ENCODE measurements around the gene SLC28A2.
A peak's percentile ranks its signal among the peaks of the same experiment; 100 is the strongest.

SLC28A2 gene, protein sequence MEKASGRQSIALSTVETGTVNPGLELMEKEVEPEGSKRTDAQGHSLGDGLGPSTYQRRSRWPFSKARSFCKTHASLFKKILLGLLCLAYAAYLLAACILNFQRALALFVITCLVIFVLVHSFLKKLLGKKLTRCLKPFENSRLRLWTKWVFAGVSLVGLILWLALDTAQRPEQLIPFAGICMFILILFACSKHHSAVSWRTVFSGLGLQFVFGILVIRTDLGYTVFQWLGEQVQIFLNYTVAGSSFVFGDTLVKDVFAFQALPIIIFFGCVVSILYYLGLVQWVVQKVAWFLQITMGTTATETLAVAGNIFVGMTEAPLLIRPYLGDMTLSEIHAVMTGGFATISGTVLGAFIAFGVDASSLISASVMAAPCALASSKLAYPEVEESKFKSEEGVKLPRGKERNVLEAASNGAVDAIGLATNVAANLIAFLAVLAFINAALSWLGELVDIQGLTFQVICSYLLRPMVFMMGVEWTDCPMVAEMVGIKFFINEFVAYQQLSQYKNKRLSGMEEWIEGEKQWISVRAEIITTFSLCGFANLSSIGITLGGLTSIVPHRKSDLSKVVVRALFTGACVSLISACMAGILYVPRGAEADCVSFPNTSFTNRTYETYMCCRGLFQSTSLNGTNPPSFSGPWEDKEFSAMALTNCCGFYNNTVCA

DNA sequence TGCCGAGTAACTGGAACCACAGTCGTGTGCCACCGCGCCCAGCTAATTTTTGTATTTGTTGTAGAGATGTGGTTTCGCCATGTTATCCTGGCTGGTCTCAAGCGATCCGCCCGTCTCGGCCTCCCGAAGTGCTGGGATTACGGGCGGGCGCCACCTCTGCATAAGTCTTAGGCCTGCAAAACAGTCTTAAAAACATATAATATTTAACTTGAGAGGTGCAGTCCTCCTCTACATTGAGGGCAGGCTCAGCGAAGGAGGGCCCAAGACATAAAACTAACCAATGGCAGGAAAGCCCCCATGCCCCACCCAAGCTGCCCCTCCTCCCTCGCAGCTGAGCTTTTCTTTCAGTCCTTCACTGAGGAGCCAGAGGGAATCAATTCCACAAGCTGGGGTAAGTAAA, at the start of gene SLC28A2:
Gene SLC28A2 (plus strand): TSS at position 347 of the 400 bp plus-strand sequence. CDS start 982 bp downstream, outside the sequence.
- Histone ChIP-seq H3K79me2 (ENCODE audit: low read length) (no peaks in the 10 kb centered on the region), H3K4me1 (ENCODE audit: low read length) (no peaks in the 10 kb centered on the region), H3K9ac (ENCODE audit: low read length) (no peak within 1 kb of the TSS), H3K27me3 (replicated peaks; ENCODE audit: insufficient read depth, low read length) (no peaks in the 10 kb centered on the region), H3K27ac (ENCODE audit: low read length) (no peak within 1 kb of the TSS), H2AFZ (ENCODE audit: low read length) (no peak within 1 kb of the TSS), H3F3A (ENCODE audit: insufficient read depth, low read length) (no peaks in the 10 kb centered on the region), H3K36me3 (replicated peaks; ENCODE audit: insufficient read depth, low read length) (no peaks in the 10 kb centered on the region), H3K9me3 (replicated peaks; ENCODE audit: insufficient read depth, low read length) (no peaks in the 10 kb centered on the region), H3K4me3 (ENCODE audit: low read length) (no peak within 1 kb of the TSS), H3K9me2 (replicated peaks; ENCODE audit: insufficient read depth, low read length) (no peaks in the 10 kb centered on the region), H4K20me1 (ENCODE audit: insufficient read depth, low read length) (no peaks in the 10 kb centered on the region), H3K4me2 (ENCODE audit: low read depth, low read length) (no peak within 1 kb of the TSS)
- DNase-seq = no peak
- TF ChIP-seq, protein P1, sequence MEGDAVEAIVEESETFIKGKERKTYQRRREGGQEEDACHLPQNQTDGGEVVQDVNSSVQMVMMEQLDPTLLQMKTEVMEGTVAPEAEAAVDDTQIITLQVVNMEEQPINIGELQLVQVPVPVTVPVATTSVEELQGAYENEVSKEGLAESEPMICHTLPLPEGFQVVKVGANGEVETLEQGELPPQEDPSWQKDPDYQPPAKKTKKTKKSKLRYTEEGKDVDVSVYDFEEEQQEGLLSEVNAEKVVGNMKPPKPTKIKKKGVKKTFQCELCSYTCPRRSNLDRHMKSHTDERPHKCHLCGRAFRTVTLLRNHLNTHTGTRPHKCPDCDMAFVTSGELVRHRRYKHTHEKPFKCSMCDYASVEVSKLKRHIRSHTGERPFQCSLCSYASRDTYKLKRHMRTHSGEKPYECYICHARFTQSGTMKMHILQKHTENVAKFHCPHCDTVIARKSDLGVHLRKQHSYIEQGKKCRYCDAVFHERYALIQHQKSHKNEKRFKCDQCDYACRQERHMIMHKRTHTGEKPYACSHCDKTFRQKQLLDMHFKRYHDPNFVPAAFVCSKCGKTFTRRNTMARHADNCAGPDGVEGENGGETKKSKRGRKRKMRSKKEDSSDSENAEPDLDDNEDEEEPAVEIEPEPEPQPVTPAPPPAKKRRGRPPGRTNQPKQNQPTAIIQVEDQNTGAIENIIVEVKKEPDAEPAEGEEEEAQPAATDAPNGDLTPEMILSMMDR (IDR thresholded peaks at IDR 0.05; ENCODE audit: low read length) = no peak
- TF ChIP-seq EZH2phosphoT487 (IDR thresholded peaks at IDR 0.05; ENCODE audit: low read length) (no peak), EZH2 (optimal IDR thresholded peaks at IDR 0.05; ENCODE audit: low read depth, low read length) (no peak)

DNA sequence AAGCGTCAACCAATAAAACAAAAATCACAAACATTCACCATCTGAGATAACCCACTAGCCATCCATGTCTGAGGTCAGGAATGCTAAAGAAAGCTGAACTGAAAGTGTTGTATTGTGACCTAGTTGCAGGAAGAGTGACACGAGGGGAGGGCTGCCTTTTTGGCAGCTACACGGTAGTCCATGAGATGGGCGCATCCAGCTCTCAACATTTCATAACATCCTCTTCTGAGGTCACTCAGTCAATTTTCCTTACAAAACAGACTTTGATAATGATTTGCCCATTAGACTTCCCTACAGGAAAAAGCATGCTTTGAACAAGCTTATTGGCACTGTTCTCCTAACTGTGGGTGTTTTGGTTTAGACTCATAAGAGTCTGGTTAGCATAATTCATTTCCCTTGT, 48.9 kb upstream of the SLC28A2 start:
- H3K79me2 ChIP-seq (ENCODE audit: low read length) = no peaks in the 10 kb centered on the region
- no peak overlapping the region for H3K4me3 ChIP-seq (ENCODE audit: low read length)
- H3K9me2 ChIP-seq (replicated peaks; ENCODE audit: insufficient read depth, low read length) = no peaks in the 10 kb centered on the region
- TF ChIP-seq, protein P1 (IDR thresholded peaks at IDR 0.05; ENCODE audit: low read length) = no peak
- TF ChIP-seq EZH2 (optimal IDR thresholded peaks at IDR 0.05; ENCODE audit: low read depth, low read length) = no peak
- TF ChIP-seq EZH2phosphoT487 (IDR thresholded peaks at IDR 0.05; ENCODE audit: low read length) = no peak
- H3K4me2 ChIP-seq (ENCODE audit: low read depth, low read length) = no peak overlapping the region
- H3K36me3 ChIP-seq (replicated peaks; ENCODE audit: insufficient read depth, low read length) = no peaks in the 10 kb centered on the region
- DNase-seq = no peak
- no peaks in the 10 kb centered on the region for H3K9me3 ChIP-seq (replicated peaks; ENCODE audit: insufficient read depth, low read length)
- H3K4me1 ChIP-seq (ENCODE audit: low read length) = 0 out of 2 replicates have a peak, but pooled peaks cover 7% of the 10 kb centered on the region
- H3F3A ChIP-seq (ENCODE audit: insufficient read depth, low read length) = peaks cover 33% of the 10 kb centered on the region
- no peak overlapping the region for H3K27ac ChIP-seq (ENCODE audit: low read length)
- H3K27me3 ChIP-seq (replicated peaks; ENCODE audit: insufficient read depth, low read length) = no peaks in the 10 kb centered on the region
- H3K9ac ChIP-seq (ENCODE audit: low read length) = no peak overlapping the region
- H4K20me1 ChIP-seq (ENCODE audit: insufficient read depth, low read length) = no peaks in the 10 kb centered on the region
- H2AFZ ChIP-seq (ENCODE audit: low read length) = no peak overlapping the region

DNA sequence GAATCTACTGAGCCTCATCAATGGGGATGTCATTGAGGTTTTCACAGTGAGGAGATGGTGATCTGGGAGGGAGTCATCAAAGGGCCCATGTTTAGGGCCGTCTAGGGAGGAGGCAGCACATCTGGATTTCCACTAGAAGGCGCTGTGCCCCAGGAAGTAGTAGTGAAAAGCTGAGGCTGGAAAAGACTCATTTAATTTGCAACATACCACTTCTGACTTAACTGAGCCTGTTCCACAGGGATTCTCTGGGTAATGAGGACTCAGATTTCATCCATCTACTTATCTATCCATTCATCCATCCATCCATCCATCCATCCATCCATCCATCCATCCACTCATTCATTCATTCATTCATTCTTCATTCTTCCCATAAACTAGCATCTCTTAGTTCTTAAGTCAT, 46.8 kb upstream of the SLC28A2 start:
- Histone ChIP-seq H2AFZ (ENCODE audit: low read length) (no peak overlapping the region), H3F3A (ENCODE audit: insufficient read depth, low read length) (peaks cover 16% of the 10 kb centered on the region), H3K27me3 (replicated peaks; ENCODE audit: insufficient read depth, low read length) (no peaks in the 10 kb centered on the region)

More for the DNA sequence above, 46.8 kb upstream of the SLC28A2 start:
- H3K9me3 ChIP-seq (replicated peaks; ENCODE audit: insufficient read depth, low read length) = no peaks in the 10 kb centered on the region
- no peak overlapping the region for H3K9ac ChIP-seq (ENCODE audit: low read length)
- no peak overlapping the region for H3K27ac ChIP-seq (ENCODE audit: low read length)
- H3K4me2 ChIP-seq (ENCODE audit: low read depth, low read length) = no peak overlapping the region
- no peak overlapping the region for H3K4me3 ChIP-seq (ENCODE audit: low read length)
- peak; percentile 59 for DNase-seq
- H4K20me1 ChIP-seq (ENCODE audit: insufficient read depth, low read length) = no peaks in the 10 kb centered on the region
- no peaks in the 10 kb centered on the region for H3K36me3 ChIP-seq (replicated peaks; ENCODE audit: insufficient read depth, low read length)
- 0 out of 2 replicates have a peak, but pooled peaks cover 7% of the 10 kb centered on the region for H3K4me1 ChIP-seq (ENCODE audit: low read length)
- no peaks in the 10 kb centered on the region for H3K9me2 ChIP-seq (replicated peaks; ENCODE audit: insufficient read depth, low read length)
- H3K79me2 ChIP-seq (ENCODE audit: low read length) = no peaks in the 10 kb centered on the region
- TF ChIP-seq EZH2phosphoT487 (IDR thresholded peaks at IDR 0.05; ENCODE audit: low read length) = no peak
- TF ChIP-seq, protein P1 (IDR thresholded peaks at IDR 0.05; ENCODE audit: low read length) = peak; percentile 94

Measured in MM.1S (cell line).